GM19099 (cell line): ENCODE results near the gene NFE2.

Source experiments
- POLR2A ChIP-seq: IDR thresholded peaks from 3 replicates; pipeline ENCODE4 v1.6.1; 2011; ENCODE audit warnings: low read depth; ENCODE audit not compliant: insufficient read length; ENCODE audit errors: extremely low read depth

The NFE2 gene

DNA sequence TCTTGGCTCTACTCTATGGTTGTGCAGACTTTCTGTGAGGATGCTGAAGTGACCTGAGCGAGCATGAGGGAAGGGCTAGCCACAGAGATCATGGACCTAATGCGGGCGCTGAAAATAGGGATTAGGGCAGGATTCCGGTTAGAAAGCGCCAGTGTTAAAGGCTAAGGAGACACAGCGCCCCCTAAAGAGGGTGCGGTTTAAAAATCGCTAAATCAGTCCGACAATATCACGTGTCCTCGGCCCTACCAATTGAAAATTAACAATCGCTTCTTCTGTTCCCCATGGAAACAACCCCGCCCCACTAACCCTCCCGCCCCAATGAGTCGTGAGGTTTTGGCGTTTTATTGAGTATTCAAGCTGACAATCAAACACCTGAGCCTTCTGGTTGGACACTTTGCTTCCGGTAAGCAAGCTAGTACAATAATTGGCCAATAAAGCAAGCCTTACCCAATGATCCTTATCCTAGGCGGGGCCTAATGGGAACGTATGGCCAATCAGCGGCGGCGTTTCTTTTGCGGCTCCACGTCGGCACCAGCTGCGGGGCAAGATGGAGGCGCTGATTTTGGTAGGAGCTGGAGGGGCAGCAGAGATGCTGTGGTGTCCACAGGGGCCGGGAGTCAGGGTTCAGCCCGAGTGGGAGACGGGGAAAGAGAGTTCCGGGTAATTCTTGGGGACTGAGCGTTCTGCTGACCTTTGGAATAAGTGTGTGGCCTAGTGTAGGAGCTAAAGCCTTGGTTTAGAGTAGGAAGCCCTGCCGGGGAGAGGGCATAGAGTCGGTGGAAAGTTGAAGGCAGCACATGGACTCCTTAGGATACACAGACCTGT is 24.0 kb upstream of the NFE2 start, which contains the start of gene COPZ1:
TSS of gene COPZ1 (plus strand) at position 515 of the 825 bp plus-strand sequence. CDS start at position 548, 33 bp downstream.
- peak; percentile 82 for TF ChIP-seq POLR2A

- TF ChIP-seq POLR2A: no peak
These were observed 20.5 kb upstream of the NFE2 start for GRCh38 chr12:54321363-54321762.

DNA sequence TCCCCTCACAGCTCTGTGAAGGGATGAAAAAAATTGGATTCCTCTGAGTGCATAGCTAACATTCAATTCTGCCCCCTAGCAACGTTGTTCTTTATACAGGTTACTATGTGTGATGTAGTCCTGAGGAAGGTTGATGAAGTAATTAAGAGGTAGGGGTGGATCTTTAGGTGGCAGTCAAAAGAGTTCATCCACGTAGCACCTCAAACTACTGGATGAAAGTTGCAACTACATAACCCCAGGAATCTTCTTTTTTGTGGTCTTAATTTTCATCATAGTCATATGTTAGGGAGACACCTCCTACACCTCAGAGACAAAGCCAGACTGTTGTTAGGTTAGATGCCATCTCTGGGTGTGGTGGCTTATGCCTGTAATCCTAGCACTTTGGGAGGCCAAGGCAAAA is 10.2 kb upstream of the NFE2 start:
- TF ChIP-seq POLR2A: no peak

GRCh38 chr12:54306925-54307741 is 6.3 kb upstream of the NFE2 start:
- TF ChIP-seq POLR2A: no peak

DNA sequence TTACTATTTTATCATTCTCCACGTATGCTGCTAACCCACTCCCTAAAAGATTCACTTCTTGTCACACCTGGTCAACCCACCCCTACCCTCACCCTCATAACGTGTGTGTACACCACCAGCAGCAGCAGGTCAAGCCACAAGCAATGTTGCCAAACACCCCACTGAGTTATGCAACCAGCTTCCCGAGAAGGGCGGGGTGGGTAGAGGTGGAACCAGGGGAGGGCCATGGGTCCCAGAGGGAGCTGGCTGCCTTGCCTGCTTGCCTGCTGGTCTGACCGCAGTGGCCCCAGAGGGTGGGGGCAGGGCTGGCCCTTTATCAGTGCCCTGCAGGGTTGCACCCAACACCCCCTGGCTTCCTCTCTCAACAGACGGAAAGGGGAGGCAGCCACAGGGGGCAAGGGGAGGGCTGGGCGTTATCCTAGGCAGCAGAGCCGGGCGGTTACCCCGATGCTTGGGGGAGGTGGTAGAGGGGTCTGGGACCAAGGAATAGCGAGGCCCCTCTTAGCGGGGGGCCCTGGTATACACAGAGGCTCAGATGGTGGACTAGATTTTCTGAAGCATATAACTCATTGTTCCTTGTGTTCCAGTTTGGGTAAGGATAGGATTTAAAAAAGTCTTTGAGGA is 3.5 kb upstream of the NFE2 start:
- TF ChIP-seq POLR2A: no peak

GRCh38 chr12:54303640-54304039 is 2.8 kb upstream of the NFE2 start:
- TF ChIP-seq POLR2A: no peak

DNA sequence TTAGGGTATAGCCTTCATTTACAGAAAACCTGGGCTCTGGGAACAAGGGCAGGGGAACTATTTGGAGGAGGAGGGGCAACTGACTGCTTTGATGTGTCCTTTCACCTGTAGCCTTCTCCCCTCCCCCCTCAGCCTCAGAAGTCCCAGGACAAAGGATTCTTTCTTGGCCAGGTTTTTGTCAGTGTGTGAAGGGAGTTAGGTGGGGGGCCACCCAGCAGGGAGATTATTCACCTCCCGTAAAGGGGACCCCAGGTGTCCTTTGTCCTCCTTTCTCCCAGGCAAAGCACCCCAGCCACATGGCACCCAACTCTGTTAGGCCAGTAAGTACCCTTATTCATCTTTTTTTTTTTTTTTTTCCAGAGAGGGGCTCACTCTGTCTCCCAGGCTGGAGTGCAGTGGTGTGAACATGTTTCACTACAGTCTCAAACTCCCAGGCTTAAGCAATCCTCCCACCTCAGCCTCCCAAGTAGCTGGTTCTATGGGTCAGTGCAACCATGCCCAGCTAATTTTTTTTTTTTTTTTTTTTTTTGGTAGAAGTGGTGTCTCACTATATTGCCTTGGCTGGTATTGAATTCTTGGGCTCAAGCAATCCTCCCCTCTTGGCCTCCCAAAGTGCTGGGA is 723 bp upstream of the NFE2 start:
- no peak for TF ChIP-seq POLR2A

- TF ChIP-seq POLR2A: no peak
These were observed 537 bp downstream of the NFE2 start for GRCh38 chr12:54300225-54300731.

DNA sequence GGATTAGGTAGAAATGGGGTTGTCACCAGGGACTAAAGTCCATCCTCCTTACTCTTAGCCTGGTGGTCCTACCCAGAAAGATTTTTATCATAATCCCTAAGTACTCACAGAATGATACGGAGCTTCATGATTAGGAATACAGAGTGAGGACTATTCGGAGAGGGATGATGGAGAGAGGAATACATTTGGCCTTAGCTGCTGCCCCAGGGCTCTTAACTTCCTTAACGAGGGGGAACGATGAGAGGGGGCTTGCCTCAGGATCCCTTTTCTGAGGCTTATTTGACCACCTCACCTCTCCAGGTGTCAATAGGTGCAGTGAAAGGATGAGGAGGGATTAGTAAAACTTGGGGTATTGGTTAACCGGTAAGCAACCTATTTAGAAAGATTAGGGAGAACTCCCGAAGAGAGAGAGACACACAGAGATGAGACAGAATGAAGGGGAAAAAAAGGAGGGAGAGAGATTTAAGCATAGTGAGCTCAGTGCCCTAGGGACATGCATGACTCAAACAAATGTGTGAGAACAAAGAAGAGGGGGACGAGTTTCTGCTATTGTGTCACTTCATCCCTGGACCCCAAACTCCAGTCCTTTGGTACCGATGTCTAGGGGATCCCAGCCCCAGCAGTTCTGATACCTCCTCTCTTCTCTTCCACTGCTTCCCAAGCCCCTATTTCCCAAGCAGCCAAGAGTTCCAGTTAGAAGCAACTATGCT is 1.1 kb downstream of the NFE2 start:
- no peak for TF ChIP-seq POLR2A

- no peak for TF ChIP-seq POLR2A
These were observed 1.9 kb downstream of the NFE2 start for GRCh38 chr12:54298904-54299303.

DNA sequence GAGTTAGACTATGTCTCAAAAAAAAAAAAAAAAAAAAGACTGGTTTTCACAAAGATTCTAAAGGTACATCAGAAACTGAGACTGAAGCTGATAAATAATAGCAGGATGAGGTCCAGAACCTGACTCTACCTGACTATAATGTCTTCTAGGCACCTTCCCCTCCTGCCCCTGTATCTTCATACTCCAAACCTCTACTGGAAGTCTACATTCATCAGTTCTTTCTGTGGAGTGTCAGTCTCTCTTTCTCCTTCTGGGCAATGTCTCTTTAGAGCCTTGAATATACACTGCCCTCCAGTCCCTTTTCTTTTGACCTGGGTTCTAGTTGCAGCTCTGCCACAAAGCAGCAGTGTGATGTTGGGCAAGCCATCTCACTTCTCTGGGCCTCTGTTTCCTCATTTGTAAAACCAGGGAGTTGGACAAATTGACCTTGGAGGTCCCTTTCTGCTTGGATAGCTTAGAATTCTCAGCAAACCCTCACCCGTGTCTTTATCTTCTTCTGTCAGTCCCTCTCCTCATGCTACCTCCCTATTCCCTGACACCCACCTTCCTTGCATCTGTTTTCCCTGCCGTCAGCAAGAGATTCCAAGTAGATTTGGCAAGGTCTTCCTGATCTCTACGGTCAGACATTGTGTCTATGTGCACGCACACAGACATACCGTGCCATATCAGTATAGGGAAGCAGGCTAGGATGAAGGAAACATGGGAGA is 4.3 kb downstream of the NFE2 start:
- no peak for TF ChIP-seq POLR2A

DNA sequence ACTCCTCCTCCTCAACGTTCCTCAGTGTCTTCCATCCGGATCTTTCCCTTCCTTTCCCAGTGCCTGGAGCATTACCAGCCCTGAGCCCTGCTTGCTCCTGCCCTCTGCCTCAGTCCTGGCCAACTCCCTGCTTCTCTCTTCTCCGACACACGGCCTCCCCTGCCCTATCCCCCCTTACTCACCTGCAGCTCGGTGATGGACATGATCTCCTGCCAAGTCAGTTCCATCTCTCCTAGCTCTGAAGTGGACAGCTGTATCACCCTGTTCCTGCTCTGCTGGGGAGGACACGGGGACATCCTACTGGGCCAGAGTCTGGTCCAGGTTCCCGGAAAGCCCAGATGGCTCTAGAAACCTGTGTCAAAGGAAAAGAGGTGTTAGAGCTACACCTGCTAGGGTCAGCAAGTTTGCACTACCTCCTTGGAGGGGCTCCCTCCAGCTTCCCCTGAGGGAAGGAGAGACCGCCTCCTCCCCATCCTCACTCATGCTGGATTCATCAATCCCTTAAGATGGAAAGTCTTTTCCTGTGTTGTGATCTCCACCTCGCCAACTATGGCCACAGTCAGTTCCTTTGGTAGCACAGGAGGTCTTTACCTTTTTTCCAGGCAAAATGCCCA is 5.8 kb downstream of the NFE2 start:
- TF ChIP-seq POLR2A: no peak

DNA sequence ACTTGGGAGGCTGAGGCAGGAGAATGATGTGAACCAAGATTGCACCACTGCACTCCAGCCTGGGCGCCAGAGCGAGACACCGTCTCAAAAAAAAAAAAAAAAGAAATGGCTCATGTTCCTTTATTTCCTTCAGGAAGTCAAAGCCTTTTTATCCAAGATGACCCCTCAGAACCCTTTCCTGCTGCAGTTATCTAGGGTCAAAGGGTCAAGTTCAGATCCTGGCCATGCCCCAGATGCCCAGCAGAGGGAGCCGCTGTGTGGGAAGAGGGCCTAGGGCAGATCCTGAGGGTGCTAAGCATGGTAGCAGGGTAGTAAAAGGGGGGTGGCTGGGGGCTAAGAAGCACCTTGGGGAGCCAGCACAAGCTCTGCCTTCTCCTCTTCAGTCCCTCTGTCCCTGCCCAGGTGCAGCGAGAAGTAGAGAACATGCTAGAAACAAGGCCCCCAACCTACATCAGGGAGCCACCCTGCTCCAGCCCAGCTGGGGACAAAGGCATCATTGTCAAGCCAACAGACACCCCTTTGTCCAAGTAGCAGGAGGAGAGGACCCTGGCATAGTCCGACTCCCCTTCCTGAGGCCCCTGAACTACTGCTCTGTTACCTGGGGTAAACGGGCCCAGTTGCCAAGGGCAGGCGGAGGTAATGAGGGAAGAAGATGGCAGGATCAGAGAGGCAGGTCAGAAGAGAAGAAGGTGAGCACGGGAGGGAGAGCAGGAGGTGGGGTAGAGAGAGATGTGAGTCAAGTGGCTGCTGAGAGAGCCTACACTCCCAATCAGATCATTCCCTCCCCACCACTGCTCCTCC is 6.5 kb downstream of the NFE2 start:
- no peak for TF ChIP-seq POLR2A

GRCh38 chr12:54292931-54293241 is 7.9 kb downstream of the NFE2 start:
- TF ChIP-seq POLR2A: no peak
